ENCODE measurements around the gene OPCML.

DNA sequence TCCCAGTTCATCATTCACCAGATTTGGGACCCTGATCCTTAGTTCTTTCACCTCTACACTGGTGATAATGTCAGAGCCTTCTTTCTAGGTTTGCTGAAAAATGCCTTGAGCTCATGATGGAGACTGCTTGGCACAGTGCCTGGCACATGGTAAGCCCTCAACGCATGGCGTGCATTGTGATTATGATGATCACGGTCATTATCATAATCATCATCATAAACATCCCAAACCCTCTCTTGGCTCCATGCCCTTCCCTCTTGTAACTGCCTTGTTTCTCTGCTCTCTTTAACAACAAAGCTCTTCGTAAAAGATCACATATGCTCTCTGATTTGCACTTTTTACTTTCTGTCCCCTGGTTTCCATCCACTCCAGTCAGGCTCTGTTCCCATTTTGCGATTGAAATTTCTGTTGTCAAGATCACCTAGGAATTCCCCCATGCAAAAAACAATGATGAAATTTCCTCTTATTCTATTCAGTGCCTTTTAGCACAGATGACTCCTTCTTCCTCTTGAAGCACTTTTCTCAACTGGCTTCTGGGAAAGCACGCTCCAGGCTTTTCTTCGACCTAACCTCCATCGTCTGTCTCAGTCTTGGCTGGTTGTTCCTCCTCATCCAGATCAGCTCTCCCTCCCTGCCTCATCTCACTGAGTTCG, 479.1 kb downstream of the OPCML start:
- TF ChIP-seq POLR2A (IDR thresholded peaks at IDR 0.05), result no peak
- TF ChIP-seq, protein P1, sequence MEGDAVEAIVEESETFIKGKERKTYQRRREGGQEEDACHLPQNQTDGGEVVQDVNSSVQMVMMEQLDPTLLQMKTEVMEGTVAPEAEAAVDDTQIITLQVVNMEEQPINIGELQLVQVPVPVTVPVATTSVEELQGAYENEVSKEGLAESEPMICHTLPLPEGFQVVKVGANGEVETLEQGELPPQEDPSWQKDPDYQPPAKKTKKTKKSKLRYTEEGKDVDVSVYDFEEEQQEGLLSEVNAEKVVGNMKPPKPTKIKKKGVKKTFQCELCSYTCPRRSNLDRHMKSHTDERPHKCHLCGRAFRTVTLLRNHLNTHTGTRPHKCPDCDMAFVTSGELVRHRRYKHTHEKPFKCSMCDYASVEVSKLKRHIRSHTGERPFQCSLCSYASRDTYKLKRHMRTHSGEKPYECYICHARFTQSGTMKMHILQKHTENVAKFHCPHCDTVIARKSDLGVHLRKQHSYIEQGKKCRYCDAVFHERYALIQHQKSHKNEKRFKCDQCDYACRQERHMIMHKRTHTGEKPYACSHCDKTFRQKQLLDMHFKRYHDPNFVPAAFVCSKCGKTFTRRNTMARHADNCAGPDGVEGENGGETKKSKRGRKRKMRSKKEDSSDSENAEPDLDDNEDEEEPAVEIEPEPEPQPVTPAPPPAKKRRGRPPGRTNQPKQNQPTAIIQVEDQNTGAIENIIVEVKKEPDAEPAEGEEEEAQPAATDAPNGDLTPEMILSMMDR (IDR thresholded peaks at IDR 0.05), result no peak
